ENCODE data around the gene ROBO1. TPM values are rescaled to one million over a fixed set of nuclear protein-coding genes. Genes with fewer than 3 reads are reported as not detected.
"Not testable (repeated sequence)": the region's sequence is repeated elsewhere in the genome, so short reads cannot be mapped to it uniquely, and the experiment has no call there.

ROBO1 gene
- polyA plus RNA-seq, 1 donor, result 33.9 TPM

GRCh38 chr3:79236496-79236895 lies 531.3 kb downstream of the ROBO1 start:
- no peak for DNase-seq

DNA sequence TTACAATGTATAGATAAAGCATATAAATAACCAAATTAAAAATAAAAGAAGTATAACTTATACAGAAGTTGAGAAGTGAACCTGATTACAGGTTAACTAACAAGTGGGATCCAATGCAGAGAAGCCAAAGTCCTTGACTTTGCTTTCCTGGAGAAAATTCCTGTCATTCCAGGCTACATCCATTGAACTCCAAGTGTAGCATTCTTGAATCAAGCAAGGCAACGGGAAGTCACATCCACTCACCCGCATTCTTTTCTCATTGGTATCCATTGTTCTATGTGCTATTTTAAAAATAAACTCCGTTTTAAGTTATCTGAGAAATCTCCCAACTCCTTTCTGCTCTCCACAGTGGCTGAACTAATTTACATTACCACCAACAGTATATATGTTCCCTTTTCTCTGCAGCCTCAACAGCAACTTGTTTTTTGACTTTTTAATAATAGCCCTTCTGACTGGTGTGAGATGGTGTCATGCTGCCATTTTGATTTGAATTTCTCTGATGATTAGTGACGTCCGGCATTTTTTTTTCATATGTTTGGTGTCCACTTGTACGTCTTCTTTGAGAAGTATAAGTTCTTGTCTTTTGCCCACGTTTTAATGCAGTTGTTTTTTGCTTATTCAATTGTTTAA lies 534.3 kb downstream of the ROBO1 start:
- DNase-seq, result no peak

- DNase-seq, result no peak
These were observed 537.5 kb downstream of the ROBO1 start for GRCh38 chr3:79230266-79230665.

DNA sequence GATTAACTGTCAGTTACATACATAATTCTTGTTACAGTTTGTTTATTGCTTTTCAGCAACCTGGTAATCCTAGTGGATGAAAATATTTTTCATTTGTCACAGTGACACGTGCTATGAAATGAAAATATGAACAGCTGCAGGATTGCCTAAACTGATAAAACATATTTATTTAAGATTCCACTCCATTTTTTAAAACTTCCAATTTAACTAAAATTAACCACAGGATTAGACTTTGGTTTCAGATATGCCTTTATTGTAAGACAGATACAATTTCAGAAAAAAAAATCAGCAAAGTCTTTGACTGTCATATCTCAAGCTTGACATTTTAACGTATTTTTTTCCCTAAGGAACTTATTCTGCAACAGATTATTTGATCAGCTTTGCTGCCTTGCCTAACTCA lies 550.7 kb downstream of the ROBO1 start:
- DNase-seq, result no peak

- no peak for DNase-seq
These were observed 552.5 kb downstream of the ROBO1 start for GRCh38 chr3:79215286-79215685.

- DNase-seq, result no peak
These were observed 556.0 kb downstream of the ROBO1 start for GRCh38 chr3:79211586-79212359.

- DNase-seq, result no peak
These were observed 563.4 kb downstream of the ROBO1 start for GRCh38 chr3:79204351-79204750.

DNA sequence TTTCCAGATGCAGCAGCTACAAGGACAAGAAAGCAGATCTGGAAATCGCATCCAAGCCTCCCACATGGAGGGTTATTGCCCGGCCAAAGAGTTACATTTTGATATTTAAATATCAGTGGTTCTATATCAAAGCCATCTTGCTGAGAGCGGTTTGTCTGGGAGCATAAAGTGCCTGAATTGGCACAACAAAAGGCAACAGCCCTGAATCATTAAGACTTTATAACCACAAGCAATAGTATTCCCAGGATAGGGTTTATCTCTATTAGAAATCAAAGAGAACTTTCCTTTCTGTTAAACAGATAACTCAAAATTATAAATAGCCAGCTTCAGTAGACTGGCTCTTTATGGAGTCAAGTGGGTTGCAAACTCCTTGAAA lies 564.7 kb downstream of the ROBO1 start:
- DNase-seq, result peak; percentile 23

GRCh38 chr3:79202471-79203143 lies 565.2 kb downstream of the ROBO1 start:
- no peak for DNase-seq

- DNase-seq, result no peak
These were observed 567.3 kb downstream of the ROBO1 start for GRCh38 chr3:79200456-79200855.

GRCh38 chr3:79199966-79200365 lies 567.8 kb downstream of the ROBO1 start:
- no peak for DNase-seq

DNA sequence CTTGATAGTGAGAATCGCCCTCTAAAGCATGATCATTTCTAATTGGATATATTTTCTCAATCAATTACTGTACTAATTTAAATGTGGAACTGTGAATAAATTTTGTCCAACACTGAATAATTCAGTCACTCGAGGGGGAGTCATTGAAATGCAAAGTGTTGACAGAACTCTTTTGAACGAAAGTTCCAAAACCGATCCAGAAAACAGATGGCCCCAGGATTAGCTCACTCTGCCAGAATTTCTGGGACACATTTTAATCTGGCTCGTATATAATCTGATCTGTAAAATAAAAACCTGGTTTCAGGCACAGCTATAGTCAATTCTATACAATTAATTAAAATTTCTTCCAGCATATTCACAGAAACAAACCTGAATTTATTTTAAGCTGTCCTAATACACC lies 580.4 kb downstream of the ROBO1 start:
- DNase-seq, result no peak

DNA sequence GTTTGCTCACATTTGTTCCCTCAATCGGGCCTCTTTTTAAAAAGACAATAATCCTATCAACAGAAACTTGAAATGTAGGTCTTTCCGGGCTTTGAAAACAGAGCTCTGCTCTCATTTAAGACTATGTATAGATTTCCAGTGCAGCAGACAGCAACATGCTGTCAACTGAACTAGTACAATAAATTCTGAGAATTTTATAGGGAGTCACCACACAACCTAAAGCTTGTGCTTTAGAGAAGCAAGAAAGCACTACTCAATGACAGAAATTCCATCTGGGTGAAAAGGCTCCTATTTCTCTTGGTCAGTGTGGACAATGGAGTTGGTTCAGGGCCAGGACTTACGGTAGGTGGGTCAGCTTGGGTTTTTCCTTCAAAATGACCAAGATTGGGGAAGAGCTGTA lies 583.5 kb downstream of the ROBO1 start:
- no peak for DNase-seq

GRCh38 chr3:79183496-79183895 lies 584.3 kb downstream of the ROBO1 start:
- DNase-seq, result no peak

DNA sequence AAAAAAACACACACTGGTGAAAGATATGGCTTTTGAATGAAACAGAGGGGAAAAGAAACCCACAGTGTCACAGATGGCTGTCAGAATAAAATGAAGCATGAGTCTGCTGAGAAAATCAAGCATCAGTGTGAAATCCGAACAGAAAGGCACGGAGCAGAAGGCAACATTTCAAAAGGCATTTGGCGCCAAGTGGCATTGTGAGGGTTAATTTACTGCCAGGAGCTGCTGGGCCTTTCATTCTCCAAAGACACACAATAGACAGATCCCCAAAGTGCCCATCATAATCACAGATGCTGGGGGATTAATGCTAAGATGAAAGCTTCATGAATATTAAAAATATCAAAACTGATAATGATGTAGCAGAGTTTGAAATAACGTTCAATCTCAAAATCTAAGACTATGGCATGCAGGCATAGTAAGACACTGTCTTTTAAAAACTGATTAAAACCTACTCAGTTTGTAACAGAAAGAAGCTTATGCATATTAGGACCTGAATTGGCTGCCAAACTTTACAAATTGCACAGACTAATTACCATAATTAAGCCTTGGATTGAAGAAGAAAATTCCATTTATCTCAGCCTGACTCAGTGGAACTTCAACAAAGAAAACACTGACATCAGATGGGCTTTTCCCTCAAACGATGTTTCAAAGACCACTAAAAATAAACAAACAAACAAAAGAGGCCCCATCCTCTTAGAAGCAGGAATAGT lies 589.2 kb downstream of the ROBO1 start:
- DNase-seq, result no peak

- no peak for DNase-seq
These were observed 591.9 kb downstream of the ROBO1 start for GRCh38 chr3:79175870-79176269.

- not testable (repeated sequence) for DNase-seq
These were observed 594.5 kb downstream of the ROBO1 start for GRCh38 chr3:79173259-79173658.

- DNase-seq, result no peak
These were observed 595.6 kb downstream of the ROBO1 start for GRCh38 chr3:79172241-79172640.

DNA sequence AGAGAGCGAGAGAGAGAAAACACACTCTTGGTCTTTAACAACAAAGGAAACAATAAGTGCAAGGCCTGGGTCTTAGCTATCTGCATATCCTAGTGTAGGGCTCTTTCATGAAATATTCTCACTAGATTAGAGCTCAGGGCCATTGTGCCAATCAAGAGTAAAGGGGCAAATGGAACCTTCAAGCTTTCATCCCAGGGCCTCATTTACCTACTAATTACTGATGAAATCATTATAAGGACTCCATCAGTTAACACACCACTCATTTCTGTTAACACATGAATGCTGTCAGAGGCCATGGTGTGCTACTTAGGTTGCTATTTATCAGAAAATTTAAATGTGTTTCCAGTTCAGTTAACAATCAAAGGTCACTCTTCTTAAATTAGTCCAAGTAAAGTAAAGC lies 597.8 kb downstream of the ROBO1 start:
- DNase-seq, result no peak

GRCh38 chr3:79167651-79168416 lies 600.0 kb downstream of the ROBO1 start:
- peak; percentile 28 for DNase-seq

DNA sequence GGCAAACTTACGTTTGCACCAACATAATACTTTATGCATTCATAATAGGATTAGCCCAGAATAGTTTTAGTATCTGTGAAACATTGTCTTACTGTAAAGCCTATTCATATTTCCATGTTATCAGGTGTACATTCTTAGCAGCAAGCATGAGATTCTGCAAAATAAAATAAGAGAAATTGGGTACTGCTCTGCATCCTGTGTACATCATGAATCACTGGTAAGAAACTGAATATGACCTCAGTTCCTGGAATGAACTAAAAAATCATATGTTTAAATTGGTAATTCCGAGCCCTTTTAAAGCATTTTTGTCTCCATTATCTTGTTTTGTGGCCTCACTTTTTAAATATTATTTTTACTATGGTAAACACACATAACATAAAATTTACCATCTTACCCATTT lies 605.1 kb downstream of the ROBO1 start:
- DNase-seq, result no peak

DNA sequence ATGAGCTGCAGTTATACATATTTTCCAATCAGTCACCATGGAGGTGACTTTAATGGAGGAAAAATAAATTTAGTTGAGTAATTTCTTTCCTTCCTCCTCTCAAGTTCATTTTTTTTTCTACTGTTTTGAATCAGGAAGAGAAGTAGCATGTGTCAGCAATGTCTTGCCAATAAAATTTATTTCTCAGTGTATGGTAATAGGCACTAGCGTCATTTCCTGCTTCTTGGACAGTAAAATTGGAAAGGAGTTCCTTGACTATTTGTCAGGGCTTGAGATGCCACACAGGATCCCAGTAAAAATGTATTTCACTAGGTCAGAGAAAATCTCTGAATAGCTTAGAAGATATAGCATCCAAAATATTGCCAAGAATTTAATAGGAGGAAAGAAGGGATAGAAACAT lies 605.9 kb downstream of the ROBO1 start:
- DNase-seq, result no peak
